ENCODE measurements around the gene POLR1D.

DNA sequence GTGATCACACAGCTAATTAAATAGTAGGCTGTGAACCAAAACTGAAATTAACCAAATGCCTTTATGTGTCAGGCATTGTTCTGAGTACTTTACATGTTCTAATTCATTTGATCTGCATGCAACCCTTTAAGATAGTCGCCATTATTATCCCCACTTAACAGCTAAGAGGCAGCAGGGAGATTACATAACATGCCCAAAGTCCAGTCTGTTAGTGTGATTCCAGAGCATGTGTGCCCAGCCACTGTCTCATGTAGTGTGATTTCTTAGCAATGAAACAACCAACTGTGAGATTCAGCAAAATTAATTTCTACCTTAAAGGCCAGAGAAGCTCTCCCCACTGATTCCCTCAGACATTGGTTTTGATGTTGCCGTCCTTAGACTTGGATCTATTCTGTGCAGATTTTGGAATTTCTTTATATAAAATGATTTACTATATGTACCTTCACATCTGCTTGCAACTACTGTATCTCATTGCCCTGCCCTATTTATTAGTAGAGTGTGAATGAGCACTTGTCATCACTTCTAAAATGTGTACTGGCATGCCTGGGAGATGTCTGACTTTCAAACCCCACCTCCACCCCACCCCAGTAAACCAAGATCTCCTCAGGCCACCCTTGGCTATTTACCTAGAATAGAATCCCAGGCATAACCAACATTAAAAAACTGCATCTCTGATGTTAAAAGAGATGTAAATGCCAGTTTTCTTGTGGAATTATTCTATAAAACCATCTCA is 41.2 kb downstream of the POLR1D start:
- TF ChIP-seq, protein P1, sequence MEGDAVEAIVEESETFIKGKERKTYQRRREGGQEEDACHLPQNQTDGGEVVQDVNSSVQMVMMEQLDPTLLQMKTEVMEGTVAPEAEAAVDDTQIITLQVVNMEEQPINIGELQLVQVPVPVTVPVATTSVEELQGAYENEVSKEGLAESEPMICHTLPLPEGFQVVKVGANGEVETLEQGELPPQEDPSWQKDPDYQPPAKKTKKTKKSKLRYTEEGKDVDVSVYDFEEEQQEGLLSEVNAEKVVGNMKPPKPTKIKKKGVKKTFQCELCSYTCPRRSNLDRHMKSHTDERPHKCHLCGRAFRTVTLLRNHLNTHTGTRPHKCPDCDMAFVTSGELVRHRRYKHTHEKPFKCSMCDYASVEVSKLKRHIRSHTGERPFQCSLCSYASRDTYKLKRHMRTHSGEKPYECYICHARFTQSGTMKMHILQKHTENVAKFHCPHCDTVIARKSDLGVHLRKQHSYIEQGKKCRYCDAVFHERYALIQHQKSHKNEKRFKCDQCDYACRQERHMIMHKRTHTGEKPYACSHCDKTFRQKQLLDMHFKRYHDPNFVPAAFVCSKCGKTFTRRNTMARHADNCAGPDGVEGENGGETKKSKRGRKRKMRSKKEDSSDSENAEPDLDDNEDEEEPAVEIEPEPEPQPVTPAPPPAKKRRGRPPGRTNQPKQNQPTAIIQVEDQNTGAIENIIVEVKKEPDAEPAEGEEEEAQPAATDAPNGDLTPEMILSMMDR (IDR thresholded peaks at IDR 0.05) = no peak
- no peak for TF ChIP-seq POLR2AphosphoS5 (IDR thresholded peaks at IDR 0.05)
